Measurements from ENCODE around the gene DBX2.

DNA sequence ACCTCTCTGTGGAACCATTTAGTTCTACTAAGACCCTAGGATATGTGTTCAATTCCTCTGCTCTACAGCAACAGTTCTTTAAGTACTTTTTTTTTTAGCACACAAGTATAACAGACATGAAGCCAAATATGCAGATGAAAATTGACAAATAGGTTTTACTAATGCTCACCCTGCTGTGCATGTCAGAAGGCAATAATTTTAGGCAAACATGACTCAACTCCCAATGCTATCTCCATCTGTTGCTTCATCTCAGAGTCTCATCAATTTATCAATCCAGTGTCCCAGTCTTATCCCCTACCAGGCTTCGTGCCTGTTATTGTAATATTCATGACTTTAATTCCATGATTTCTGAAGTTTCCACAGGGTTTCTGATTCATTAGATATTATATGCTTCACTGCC lies 57.7 kb downstream of the DBX2 start:
- TF ChIP-seq, protein P1, sequence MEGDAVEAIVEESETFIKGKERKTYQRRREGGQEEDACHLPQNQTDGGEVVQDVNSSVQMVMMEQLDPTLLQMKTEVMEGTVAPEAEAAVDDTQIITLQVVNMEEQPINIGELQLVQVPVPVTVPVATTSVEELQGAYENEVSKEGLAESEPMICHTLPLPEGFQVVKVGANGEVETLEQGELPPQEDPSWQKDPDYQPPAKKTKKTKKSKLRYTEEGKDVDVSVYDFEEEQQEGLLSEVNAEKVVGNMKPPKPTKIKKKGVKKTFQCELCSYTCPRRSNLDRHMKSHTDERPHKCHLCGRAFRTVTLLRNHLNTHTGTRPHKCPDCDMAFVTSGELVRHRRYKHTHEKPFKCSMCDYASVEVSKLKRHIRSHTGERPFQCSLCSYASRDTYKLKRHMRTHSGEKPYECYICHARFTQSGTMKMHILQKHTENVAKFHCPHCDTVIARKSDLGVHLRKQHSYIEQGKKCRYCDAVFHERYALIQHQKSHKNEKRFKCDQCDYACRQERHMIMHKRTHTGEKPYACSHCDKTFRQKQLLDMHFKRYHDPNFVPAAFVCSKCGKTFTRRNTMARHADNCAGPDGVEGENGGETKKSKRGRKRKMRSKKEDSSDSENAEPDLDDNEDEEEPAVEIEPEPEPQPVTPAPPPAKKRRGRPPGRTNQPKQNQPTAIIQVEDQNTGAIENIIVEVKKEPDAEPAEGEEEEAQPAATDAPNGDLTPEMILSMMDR (conservative IDR thresholded peaks at IDR 0.05; ENCODE audit: low read depth in 2 of 2) = no peak
- TF ChIP-seq, protein P2, sequence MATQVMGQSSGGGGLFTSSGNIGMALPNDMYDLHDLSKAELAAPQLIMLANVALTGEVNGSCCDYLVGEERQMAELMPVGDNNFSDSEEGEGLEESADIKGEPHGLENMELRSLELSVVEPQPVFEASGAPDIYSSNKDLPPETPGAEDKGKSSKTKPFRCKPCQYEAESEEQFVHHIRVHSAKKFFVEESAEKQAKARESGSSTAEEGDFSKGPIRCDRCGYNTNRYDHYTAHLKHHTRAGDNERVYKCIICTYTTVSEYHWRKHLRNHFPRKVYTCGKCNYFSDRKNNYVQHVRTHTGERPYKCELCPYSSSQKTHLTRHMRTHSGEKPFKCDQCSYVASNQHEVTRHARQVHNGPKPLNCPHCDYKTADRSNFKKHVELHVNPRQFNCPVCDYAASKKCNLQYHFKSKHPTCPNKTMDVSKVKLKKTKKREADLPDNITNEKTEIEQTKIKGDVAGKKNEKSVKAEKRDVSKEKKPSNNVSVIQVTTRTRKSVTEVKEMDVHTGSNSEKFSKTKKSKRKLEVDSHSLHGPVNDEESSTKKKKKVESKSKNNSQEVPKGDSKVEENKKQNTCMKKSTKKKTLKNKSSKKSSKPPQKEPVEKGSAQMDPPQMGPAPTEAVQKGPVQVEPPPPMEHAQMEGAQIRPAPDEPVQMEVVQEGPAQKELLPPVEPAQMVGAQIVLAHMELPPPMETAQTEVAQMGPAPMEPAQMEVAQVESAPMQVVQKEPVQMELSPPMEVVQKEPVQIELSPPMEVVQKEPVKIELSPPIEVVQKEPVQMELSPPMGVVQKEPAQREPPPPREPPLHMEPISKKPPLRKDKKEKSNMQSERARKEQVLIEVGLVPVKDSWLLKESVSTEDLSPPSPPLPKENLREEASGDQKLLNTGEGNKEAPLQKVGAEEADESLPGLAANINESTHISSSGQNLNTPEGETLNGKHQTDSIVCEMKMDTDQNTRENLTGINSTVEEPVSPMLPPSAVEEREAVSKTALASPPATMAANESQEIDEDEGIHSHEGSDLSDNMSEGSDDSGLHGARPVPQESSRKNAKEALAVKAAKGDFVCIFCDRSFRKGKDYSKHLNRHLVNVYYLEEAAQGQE (IDR thresholded peaks at IDR 0.05; ENCODE audit: unreplicated experiment) = no peak
- TF ChIP-seq EZH2phosphoT487 (IDR thresholded peaks at IDR 0.05; ENCODE audit: unreplicated experiment) (no peak), EZH2 (IDR thresholded peaks at IDR 0.05; ENCODE audit: low read depth, unreplicated experiment) (no peak), ZNF331 (CRISPR knock-in tag; IDR thresholded peaks at IDR 0.05; ENCODE audit: low read depth) (no peak), POLR2AphosphoS5 (IDR thresholded peaks at IDR 0.05; ENCODE audit: low read depth) (no peak), NANOG (IDR thresholded peaks at IDR 0.05; ENCODE audit: borderline replicate concordance) (no peak), CREB1 (CRISPR knock-in tag; IDR thresholded peaks at IDR 0.05; ENCODE audit: low read depth) (no peak), JUNB (IDR thresholded peaks at IDR 0.05; ENCODE audit: unreplicated experiment) (no peak), ZNF114 (CRISPR knock-in tag; IDR thresholded peaks at IDR 0.05) (no peak)
- TF ChIP-seq, protein P3, sequence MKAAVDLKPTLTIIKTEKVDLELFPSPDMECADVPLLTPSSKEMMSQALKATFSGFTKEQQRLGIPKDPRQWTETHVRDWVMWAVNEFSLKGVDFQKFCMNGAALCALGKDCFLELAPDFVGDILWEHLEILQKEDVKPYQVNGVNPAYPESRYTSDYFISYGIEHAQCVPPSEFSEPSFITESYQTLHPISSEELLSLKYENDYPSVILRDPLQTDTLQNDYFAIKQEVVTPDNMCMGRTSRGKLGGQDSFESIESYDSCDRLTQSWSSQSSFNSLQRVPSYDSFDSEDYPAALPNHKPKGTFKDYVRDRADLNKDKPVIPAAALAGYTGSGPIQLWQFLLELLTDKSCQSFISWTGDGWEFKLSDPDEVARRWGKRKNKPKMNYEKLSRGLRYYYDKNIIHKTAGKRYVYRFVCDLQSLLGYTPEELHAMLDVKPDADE (IDR thresholded peaks at IDR 0.05) = no peak
- TF ChIP-seq, protein P4, sequence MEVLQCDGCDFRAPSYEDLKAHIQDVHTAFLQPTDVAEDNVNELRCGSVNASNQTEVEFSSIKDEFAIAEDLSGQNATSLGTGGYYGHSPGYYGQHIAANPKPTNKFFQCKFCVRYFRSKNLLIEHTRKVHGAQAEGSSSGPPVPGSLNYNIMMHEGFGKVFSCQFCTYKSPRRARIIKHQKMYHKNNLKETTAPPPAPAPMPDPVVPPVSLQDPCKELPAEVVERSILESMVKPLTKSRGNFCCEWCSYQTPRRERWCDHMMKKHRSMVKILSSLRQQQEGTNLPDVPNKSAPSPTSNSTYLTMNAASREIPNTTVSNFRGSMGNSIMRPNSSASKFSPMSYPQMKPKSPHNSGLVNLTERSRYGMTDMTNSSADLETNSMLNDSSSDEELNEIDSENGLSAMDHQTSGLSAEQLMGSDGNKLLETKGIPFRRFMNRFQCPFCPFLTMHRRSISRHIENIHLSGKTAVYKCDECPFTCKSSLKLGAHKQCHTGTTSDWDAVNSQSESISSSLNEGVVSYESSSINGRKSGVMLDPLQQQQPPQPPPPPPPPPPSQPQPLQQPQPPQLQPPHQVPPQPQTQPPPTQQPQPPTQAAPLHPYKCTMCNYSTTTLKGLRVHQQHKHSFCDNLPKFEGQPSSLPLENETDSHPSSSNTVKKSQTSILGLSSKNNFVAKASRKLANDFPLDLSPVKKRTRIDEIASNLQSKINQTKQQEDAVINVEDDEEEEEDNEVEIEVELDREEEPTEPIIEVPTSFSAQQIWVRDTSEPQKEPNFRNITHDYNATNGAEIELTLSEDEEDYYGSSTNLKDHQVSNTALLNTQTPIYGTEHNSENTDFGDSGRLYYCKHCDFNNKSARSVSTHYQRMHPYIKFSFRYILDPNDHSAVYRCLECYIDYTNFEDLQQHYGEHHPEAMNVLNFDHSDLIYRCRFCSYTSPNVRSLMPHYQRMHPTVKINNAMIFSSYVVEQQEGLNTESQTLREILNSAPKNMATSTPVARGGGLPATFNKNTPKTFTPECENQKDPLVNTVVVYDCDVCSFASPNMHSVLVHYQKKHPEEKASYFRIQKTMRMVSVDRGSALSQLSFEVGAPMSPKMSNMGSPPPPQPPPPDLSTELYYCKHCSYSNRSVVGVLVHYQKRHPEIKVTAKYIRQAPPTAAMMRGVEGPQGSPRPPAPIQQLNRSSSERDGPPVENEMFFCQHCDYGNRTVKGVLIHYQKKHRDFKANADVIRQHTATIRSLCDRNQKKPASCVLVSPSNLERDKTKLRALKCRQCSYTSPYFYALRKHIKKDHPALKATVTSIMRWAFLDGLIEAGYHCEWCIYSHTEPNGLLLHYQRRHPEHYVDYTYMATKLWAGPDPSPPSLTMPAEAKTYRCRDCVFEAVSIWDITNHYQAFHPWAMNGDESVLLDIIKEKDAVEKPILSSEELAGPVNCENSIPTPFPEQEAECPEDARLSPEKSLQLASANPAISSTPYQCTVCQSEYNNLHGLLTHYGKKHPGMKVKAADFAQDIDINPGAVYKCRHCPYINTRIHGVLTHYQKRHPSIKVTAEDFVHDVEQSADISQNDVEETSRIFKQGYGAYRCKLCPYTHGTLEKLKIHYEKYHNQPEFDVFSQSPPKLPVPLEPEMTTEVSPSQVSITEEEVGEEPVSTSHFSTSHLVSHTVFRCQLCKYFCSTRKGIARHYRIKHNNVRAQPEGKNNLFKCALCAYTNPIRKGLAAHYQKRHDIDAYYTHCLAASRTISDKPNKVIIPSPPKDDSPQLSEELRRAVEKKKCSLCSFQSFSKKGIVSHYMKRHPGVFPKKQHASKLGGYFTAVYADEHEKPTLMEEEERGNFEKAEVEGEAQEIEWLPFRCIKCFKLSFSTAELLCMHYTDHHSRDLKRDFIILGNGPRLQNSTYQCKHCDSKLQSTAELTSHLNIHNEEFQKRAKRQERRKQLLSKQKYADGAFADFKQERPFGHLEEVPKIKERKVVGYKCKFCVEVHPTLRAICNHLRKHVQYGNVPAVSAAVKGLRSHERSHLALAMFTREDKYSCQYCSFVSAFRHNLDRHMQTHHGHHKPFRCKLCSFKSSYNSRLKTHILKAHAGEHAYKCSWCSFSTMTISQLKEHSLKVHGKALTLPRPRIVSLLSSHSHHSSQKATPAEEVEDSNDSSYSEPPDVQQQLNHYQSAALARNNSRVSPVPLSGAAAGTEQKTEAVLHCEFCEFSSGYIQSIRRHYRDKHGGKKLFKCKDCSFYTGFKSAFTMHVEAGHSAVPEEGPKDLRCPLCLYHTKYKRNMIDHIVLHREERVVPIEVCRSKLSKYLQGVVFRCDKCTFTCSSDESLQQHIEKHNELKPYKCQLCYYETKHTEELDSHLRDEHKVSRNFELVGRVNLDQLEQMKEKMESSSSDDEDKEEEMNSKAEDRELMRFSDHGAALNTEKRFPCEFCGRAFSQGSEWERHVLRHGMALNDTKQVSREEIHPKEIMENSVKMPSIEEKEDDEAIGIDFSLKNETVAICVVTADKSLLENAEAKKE (CRISPR knock-in tag; IDR thresholded peaks at IDR 0.05) = no peak
